GM19351 (cell line): Measurements from ENCODE around the gene GPD2.
"Not testable (repeated sequence)": the region's sequence is repeated elsewhere in the genome, so short reads cannot be mapped to it uniquely, and the experiment has no call there.

Source experiments
- ATAC-seq: cut with Tn5 transposase; IDR thresholded peaks from one replicate; pipeline ENCODE4 v1.9.1; 2021; ENCODE audit warnings: mild to moderate bottlenecking, moderate library complexity; ENCODE audit not compliant: unreplicated experiment

The GPD2 gene

DNA sequence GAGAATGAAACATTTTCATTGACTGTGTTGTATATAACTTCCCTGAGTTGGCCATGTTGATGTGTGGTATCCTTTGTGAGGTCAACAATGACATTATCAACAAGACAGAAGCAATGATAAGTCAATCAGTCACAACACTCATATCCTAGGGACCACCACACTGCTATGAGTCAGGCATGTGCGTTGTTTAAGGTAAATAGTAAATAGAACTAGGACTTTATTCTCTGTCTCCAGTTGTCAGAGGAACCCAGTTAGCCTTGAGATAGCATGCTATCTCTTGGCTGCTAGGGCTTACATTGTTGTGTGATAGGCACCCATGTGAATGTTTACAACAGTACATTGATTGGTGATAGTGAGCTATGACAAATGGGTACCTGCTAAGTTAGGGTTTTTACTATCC lies 37.3 kb downstream of the GPD2 start:
- ATAC-seq: no peak

DNA sequence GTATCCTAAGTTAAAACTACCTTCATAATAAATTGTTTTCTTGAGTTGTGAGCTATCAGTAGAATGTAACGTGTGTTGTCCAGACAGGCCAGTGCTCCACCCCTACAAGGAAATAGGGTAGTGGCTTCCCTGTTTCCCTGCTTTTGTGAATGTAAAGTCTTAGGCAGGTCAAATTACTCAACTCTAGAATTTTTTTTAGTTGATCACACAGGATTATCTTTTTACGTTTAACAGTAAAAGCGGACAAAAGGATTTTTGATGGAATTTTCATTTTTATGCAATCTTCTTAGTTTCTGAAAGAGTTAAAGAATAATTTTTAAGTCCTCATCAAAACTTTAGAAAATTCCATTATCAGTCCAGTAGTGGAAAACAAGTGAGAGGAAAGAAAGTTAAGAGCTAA lies 38.2 kb downstream of the GPD2 start:
- no peak for ATAC-seq

DNA sequence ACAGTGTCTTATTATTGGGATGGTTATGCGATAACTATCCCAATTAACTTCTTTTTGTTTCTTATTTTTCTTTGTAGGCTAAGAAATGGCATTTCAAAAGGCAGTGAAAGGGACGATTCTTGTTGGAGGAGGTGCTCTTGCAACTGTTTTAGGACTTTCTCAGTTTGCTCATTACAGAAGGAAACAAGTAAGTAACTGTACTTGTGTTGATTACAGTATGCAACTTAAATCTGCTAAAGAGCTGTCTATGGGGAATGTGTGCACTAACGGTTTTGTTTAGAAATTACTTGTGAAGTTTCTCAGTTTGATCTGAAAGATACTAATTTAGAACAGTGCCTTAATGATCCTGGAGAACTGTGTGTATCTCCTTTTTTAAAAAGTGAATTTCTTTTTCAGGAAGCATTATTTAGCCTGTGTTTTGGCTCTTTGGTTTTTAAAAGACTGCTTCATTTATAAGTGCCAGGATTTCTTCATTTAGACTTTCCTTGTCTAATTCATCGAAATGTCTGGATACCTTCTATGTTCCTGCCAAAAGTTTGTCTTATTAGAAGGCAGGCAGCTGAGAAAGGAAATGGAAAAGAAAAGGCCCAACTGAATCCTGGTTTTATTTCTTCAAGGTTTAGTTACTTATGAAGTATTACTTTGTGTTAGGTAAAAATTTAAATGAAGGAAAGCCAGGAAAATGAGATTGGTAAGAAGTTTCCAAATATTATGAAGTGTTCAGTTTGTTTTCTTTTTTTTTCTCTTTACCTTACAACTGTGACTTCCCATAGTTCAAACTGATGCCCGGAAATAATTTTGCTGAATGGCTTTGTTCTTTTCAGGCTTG lies 40.1 kb downstream of the GPD2 start:
- ATAC-seq: peak; percentile 54

DNA sequence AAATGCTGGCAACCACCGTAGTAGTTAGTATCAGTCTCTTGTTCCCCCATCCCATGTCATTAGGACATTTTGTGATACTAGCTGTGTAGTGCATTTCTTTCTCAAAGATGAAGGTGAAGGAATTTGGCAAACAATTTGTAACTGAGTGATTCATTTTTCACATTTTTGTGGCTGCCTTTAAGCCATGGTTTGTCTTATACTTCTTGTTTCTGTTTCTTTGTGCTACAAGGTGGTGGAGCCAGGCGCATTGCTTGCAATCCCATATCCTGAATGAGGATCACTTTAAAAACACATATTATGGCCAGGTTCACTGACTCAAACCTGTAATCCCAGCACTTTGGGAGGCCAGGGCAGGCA lies 40.6 kb downstream of the GPD2 start:
- ATAC-seq: peak; percentile 63

DNA sequence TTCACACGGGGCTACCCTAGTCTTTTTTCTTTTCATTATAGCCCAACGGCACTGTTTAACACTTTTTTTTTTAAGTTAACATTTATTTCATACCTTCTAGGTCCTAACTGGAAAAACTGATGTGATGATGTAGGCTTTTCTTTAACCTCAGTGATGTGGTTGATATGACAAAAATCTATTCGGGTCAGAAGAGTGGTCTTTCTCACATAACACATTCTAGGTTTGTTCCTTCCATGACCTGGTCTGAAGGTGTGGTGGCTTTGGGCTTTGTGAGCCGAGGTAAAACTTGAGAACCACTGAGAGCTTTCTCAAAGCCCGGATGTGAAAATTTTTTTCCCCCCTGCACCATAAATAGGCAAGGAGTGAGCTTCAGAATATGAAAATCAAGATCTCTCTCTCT lies 44.2 kb downstream of the GPD2 start:
- ATAC-seq: no peak

DNA sequence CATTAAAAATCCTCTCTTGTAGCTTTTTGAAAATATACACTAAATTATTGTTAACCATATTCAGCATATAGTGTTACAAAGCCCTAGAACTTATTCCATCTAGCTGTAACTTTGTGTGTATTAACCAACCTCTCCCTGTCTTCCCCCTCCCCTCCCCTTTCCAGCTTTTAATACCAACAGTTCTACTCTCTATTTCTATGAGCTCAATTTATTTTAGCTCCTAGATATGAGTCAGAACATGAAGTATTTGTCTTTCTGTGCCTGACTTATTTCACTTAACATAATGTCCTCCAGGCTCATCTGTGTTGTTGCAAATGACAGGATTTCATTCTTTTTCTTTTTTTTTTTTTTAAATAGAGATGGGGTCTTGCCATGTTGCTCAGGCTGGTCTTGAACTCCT lies 45.1 kb downstream of the GPD2 start:
- no peak for ATAC-seq

DNA sequence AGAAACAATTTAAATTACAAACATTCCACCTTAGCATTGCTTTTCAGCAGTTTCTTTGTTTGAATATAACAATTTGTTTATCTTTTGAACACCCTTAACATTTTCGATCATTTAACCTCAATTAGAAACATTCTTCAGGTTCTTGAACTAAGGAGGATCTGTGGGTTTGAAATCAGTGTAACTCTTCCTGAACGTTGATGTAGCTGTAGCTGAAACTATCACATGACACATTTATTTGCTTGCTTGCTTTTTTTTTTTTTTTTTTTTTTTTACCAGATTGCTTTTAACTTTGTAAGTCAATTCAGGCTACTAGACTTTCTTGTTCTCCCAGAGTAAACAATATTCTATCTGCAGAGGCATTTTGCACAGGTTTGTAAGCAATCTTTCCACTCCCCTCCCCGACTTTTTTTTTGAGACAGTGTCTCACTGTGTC lies 47.6 kb downstream of the GPD2 start:
- no peak for ATAC-seq

DNA sequence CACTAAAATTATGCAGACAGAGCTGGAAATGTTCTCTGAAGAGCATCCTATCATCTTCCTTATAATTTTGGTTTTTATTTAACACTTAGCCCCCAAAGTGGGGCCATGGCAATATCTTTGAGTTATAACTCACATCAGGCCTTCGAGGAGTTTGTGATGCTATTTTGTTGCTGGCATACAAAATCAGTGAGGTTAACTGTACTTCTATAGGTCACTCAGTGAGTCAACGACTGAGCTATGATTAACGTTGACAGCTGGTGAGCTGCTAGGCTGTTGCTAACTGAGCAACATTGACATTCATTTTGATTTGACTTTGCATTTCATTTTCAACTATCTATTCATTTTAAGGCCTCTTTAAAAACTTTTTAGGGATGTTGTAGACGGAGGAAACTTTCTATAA lies 50.0 kb downstream of the GPD2 start:
- ATAC-seq: no peak

DNA sequence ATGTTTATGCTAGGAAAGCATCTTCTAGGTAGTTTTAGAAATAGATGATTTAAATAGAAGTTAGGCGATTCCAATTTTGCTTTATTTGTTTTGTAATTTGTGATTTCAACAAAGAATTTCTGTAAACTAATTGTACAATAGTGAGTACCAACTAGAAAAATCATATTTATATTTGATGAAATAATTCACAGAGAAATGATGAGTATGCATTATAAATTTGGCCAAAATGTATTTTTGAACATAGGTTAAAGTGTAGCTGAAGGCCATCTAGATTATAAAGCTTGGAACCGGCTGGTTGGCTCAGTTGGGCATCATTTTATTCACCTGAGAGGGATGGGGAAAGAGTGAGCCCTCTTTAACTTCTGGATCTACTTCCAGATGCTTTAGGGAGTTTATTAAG lies 50.4 kb downstream of the GPD2 start:
- no peak for ATAC-seq

DNA sequence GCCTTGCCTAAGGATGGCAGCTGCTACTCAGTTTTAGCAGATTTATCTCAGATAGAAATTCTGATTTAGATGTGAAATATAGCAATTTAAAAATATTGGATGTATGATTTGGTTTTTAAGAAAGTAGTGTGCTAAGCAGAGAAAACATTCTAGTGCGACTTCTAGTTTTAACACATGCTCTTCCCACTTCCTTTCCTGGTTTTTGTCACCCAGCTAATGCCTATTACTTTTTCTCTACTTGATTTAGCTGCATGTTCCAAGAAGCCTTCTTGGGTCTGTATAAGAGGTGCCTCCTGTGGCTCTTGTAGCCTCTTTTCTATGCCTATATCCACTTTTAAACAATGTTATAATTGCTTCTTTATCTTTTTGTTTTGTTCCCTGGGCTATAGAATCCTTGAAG lies 53.0 kb downstream of the GPD2 start:
- no peak for ATAC-seq

DNA sequence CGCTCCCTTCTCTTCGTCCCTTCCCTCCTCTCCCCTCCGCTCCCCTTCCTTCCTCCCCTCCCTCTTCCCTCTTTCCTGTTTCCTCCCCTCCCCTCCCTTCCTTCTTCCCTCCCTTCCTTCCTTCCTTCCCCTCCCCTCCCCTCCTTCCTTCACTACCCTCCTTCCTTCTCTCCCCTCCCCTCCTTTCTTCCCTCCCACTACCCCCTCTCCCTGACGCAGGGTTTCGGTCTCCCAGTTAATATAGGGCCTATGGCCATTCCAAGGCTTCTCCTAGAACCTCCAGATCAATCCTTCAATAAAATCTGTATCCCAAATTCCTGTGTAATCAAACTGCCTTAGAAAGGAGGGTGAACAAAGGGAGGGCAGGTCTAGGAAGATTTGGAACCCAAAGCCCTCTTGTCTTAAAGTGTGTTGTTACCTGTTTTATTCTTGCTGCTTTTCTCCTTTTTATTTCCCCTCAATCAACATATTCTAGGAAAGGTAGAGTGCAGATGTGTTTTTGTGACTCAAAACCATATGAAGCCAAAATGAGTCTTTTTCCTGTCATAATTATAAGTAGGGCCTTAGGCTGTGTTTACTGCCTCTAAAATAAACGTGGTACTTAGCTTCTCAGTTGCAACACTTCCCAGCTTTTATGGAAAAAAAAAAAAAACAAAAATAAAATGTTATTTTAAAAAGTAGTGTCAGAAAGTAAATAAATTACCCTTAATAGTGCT lies 53.7 kb downstream of the GPD2 start:
- no peak for ATAC-seq

DNA sequence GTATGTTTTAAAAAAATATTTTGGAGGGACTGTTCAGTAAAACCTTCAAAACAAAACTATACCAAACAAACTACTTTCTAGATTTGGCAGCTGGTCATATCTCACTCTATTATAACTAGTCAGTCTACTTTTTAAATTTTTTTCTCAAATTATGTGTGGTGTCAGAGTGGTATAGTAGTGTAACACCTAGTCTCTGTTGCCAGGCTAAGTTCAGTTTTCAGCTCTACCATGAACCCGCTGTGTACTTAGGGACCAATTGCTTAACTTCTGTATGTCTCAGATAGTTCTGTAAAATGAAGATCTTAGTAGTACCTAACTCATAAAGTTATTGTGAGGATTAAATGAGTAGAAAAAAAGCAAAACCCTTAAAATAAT lies 54.3 kb downstream of the GPD2 start:
- no peak for ATAC-seq

DNA sequence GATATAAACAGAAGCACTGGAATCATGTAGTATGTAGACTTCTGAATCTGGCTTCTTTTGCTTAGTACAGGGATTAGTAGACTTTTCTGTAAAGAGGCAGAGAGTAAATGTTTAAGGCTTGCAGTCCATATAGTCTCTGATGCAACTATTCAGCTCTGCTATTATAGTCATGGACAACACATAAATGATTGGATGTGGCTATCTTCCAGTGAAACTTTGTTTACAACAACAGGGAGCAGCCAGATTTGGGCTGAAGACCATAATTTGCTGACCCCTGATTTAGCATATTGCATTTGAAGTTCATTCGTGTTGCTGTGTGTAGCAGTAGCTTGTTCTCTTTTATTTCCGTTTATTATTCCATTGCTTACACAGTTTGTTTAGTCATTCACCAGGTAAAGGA lies 55.0 kb downstream of the GPD2 start:
- no peak for ATAC-seq

DNA sequence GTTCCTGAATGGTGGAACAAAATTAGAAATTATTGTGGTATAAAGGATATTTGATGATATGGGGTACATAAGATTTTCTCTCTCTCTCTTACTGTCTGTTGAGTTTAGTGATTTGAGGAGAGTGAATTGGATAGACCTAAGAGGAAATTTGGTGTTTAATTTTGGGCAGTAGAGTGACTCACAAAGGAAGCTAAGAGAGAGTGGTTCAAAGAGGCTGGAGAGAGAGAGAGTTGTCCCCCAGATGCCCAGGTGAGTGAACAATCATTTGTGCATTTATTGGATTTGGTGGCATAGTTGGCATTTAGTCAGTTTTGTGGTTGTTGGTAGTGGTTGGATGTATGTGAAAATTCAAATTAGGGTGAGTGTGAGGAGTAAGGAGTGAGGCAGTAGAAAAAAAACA lies 56.8 kb downstream of the GPD2 start:
- ATAC-seq: no peak

DNA sequence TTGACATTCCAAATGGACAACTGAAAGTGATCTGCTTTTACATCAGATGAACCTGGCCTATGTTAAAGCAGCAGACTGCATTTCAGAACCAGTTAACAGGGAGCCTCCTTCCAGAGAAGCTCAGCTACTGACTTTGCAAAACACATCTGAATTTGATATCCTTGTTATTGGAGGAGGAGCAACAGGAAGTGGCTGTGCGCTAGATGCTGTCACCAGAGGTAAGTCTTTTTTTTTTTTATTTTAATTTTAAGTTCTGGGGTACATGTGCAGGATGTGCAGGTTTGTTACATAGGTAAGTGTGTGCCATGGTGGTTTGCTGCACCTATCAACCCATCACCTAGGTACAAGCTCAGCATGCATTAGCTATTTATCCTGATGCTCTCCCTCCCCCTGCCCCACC lies 59.8 kb downstream of the GPD2 start:
- not testable (repeated sequence) for ATAC-seq

DNA sequence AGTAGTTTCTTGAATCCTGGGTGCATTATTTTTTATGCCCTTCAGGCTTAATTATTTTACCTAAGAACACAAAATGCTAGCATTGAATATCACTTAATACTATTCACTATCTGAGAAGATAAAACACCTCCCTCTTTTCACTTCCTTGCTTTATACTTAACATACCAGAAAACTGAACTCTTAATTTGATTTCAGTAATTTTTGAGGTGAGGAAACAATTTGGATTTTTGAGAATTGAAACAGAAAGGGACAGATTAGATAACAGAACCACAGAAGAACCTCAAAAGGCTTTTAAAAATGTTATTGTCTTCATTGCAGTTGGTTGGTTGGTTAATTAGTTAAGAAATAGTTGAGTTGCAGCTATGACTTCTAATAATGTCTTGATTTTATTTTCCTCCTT lies 69.5 kb downstream of the GPD2 start:
- ATAC-seq: peak; percentile 72

DNA sequence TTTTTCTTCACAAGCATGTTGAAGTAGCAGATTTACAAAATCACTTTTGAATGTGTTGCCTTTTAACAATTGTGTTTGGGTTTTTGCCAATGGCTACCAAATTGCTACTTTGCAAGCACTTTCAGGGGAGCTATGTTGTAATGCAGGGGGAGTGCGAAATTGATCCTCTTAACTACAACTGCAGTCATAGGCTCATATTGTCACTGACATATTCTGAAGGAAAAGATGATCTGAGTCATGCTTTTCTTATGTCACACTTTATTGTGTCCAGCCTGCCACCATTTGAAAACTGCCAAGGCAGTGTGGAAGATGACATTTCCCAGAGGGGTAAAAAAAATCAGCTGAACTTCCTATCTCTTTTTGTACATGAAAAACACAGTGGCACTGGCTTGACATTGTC lies 74.9 kb downstream of the GPD2 start:
- ATAC-seq: no peak

DNA sequence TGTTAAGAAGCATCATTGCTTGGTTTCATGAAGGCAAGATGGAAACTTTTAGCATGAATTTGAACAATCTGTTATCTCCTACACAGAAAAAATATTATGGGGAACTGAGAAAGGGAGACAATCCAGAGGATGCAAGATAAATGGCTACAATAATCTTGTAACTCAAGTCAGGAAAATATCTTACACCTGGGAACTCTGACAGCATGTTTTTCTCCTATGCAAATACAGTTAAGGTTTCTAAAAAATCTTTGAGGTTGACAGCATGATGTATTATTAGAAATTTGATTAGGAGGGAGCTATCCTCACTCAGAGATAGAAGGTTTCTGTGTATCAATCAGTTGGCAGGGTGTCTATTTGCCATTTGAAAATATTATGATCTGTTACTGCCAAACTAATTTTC lies 75.6 kb downstream of the GPD2 start:
- ATAC-seq: peak; percentile 69

DNA sequence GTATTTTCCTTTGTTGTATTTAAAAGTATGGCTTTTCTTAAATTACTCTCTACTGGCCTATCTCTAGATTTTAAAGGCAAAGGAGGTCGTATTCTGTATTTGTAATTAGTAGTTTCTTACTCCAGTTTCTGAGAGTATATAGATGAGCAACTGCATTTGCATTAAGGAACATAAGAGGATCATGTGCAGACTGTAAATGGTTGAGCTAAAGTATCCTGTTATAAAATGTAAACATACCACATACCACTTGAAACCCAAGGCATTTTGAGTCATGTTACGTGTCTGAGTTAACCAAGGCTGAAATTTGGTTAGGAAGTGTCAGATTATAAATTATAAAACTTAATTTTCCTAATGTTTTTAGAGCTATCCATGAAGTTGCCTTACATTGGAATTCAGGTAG lies 76.3 kb downstream of the GPD2 start:
- peak; percentile 39 for ATAC-seq

DNA sequence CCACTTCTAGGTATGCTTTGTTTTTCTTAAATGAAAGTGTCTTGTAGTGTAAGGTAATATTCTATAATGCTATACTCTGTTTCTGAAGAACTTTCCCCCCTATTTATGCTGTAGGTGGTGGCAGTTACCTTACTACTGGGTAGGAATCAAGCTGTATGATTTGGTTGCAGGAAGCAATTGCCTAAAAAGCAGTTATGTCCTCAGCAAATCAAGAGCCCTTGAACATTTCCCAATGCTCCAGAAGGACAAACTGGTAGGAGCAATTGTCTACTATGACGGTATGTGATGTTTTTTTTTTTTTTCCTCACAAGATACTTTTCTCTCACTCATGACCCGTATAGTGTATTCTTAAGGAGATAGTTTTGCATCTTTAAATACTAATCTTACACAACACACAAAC lies 77.0 kb downstream of the GPD2 start:
- no peak for ATAC-seq

DNA sequence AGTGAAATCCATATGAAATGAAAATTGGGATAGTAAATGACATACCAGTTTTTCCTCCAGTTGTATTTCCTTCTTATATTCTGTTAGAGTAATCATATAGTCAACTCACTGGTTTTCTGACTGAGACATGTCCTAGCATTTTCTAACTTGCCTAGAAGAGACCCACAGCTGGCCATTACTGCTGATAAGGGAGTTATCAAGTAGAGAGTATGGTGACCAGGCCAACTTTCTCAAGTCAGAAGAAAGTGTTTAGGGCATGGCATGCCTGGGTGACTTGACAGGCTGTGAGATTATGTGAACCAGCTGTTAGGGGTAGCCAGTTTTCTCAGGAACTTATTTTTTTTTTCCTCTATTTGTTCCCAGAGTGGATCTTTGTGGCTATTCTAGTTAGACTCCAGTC lies 81.2 kb downstream of the GPD2 start:
- no peak for ATAC-seq

DNA sequence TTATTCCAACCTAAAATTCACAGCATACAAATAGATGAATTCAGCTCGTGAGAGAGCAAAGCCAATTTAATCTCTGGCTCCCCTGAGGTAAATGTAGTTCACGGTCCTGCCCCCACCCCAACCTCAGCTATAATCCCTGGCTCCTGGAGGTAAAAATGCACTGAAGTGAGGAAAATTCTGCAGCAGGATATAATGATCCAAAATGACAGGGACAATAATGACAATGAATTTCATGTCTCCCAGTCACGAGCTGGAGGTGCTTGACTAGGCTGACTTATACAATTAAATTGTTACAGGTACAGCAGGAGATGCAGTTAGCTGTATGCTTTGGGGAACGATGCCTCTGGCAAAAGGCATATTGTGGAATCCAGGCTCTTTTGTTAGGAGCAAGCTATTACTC lies 82.0 kb downstream of the GPD2 start:
- ATAC-seq: no peak
